OCI-LY7 (cell line): Measurements from ENCODE around the gene TEX2. TPM values are rescaled to one million over a fixed set of nuclear protein-coding genes. Genes with fewer than 3 reads are reported as not detected.
"Not testable (repeated sequence)": the region's sequence is repeated elsewhere in the genome, so short reads cannot be mapped to it uniquely, and the experiment has no call there.

Source experiments
- BruUV-seq: library from RNA; stranded (reverse); fragments of 400-500 nt; replicated peaks from 2 replicates; lab custom pipeline; 2021; lab: Mats Ljungman, UMichigan
- CTCF ChIA-PET: fragments of 300-600 bp; sonication (Branson Sonifier 250); formaldehyde crosslinking; loops from one replicate; lab custom pipeline; 2022; ENCODE audit warnings: antibody characterized with exemption; ENCODE audit not compliant: unreplicated experiment; lab: Charles Lee
- POLR2A ChIA-PET: fragments of 300-600 bp; sonication (Branson Sonifier 250); formaldehyde crosslinking; loops from one replicate; lab custom pipeline; 2022; ENCODE audit warnings: antibody characterized with exemption; lab: Charles Lee
- DNase-seq: peaks from one replicate; pipeline ENCODE4 v3.0.0-alpha.2; 2015; ENCODE audit warnings: low spot score
- H2AFZ ChIP-seq: fragments of 200-600 bp; sonication (generic), shearing (Covaris generic); 2 replicates; pipeline ENCODE4 v1.6.1; 2014; ENCODE audit warnings: mild to moderate bottlenecking, antibody characterized with exemption, low read length, moderate library complexity
- H3K27ac ChIP-seq: fragments of 200-600 bp; sonication (generic); 2 replicates; pipeline ENCODE4 v1.5.1; 2014; ENCODE audit warnings: mixed run types, low read depth, mild to moderate bottlenecking, moderate library complexity, low read length, inconsistent platforms; ENCODE audit not compliant: poor library complexity, severe bottlenecking
- H3K36me3 ChIP-seq: fragments of 200-600 bp; sonication (generic); 2 replicates; pipeline ENCODE4 v1.6.1; 2014; ENCODE audit warnings: mild to moderate bottlenecking, antibody characterized with exemption, low read length, moderate library complexity, mixed read lengths; ENCODE audit not compliant: insufficient read depth
- H3K4me1 ChIP-seq: fragments of 200-600 bp; sonication (generic); 2 replicates; pipeline ENCODE4 v1.5.1; 2014; ENCODE audit warnings: mild to moderate bottlenecking, low read length; ENCODE audit not compliant: insufficient read depth, poor library complexity, severe bottlenecking
- H3K4me2 ChIP-seq: fragments of 200-600 bp; sonication (generic); 2 replicates; pipeline ENCODE4 v1.6.1; 2014; ENCODE audit warnings: mild to moderate bottlenecking, low read length
- H3K4me3 ChIP-seq: fragments of 200-600 bp; sonication (generic); 2 replicates; pipeline ENCODE4 v1.5.1; 2014; ENCODE audit warnings: mild to moderate bottlenecking, low read depth, low read length; ENCODE audit not compliant: poor library complexity, severe bottlenecking
- H3K79me2 ChIP-seq: fragments of 200-600 bp; sonication (generic); 2 replicates; pipeline ENCODE4 v1.6.1; 2016; ENCODE audit warnings: low read depth, mild to moderate bottlenecking, low read length, moderate library complexity, mixed read lengths; ENCODE audit not compliant: insufficient read depth
- H3K9me2 ChIP-seq: fragments of 200-600 bp; sonication (generic); 2 replicates; pipeline ENCODE4 v1.6.1; 2016; ENCODE audit warnings: mild to moderate bottlenecking, low read length, mixed read lengths; ENCODE audit not compliant: insufficient read depth
- H3K9me3 ChIP-seq: fragments of 200-600 bp; sonication (generic); 2 replicates; pipeline ENCODE4 v1.6.1; 2014; ENCODE audit warnings: mild to moderate bottlenecking, mixed run types, low read length, mixed read lengths
- H4K20me1 ChIP-seq: fragments of 200-600 bp; sonication (generic); 2 replicates; pipeline ENCODE4 v1.6.1; 2014; ENCODE audit warnings: mild to moderate bottlenecking, antibody characterized with exemption, low read length, moderate library complexity, mixed read lengths; ENCODE audit not compliant: insufficient read depth
- CTCF ChIP-seq: fragments of 200-600 bp; sonication (generic); conservative IDR thresholded peaks from 2 replicates; pipeline ENCODE4 v1.5.1; 2014; ENCODE audit warnings: mild to moderate bottlenecking, antibody characterized with exemption, low read length, moderate library complexity, mixed read lengths
- EZH2phosphoT487 ChIP-seq: fragments of 200-600 bp; sonication (generic); IDR thresholded peaks from 2 replicates; pipeline ENCODE4 v1.6.1; 2018; ENCODE audit warnings: low read depth, borderline replicate concordance, mild to moderate bottlenecking, mixed run types, antibody characterized with exemption, low read length, moderate library complexity, mixed read lengths
- intact Hi-C: fragments of 100-400 bp; cut with micrococcal nuclease; formaldehyde crosslinking; loops from one replicate; pipeline ENCODE4 v1.10.0; 2022; ENCODE audit not compliant: unreplicated experiment
- total RNA-seq, 2 experiments: library from RNA; depleted of rRNA in 1 of 2; stranded (reverse); fragments of >200 nt in 1 of 2; shearing (Covaris generic) in 1 of 2; gene quantifications; 2 replicates each; pipeline ENCODE4 v1.2.3, GENCODE V29; 2014 to 2022

The TEX2 gene
- total RNA-seq, 2 experiments from 2014 or later, result 7.4 to 12.4 TPM

- BruUV-seq, result no TSS peak
- CTCF ChIA-PET, result no interaction called here
- no peaks in the 10 kb centered on the region for H3K79me2 ChIP-seq
- no peaks in the 10 kb centered on the region for H4K20me1 ChIP-seq
- no peaks in the 10 kb centered on the region for H3K9me3 ChIP-seq
- no peaks in the 10 kb centered on the region for H3K36me3 ChIP-seq
- no peaks in the 10 kb centered on the region for H3K4me1 ChIP-seq
- no peak overlapping the region for H3K27ac ChIP-seq
- DNase-seq, result no peak
- no peaks in the 10 kb centered on the region for H3K9me2 ChIP-seq
- H3K4me2 ChIP-seq, result no peak overlapping the region
- POLR2A ChIA-PET, result no interaction called here
- TF ChIP-seq EZH2phosphoT487 (no peak), CTCF (no peak)
- intact Hi-C loops, result no loop called here
- H2AFZ ChIP-seq, result no peak overlapping the region
- H3K4me3 ChIP-seq, result no peak overlapping the region
These were observed 22.8 kb downstream of the TEX2 start for GRCh38 chr17:64240261-64240740.

GRCh38 chr17:64238449-64238848 is 24.6 kb downstream of the TEX2 start:
- H3K4me3 ChIP-seq, H4K20me1 ChIP-seq, H3K36me3 ChIP-seq, DNase-seq, H3K4me1 ChIP-seq, BruUV-seq, H3K9me2 ChIP-seq, H2AFZ ChIP-seq, H3K79me2 ChIP-seq, H3K4me2 ChIP-seq, CTCF ChIA-PET, H3K27ac ChIP-seq, intact Hi-C loops, H3K9me3 ChIP-seq: not testable (repeated sequence)
- POLR2A ChIA-PET, result interaction anchor here (1.0 kb wide), 1 partner anchor 89 kb away, joined by 4 read pairs; no protein-coding TSS in a partner anchor

- Histone ChIP-seq H3K9me3 (no peaks in the 10 kb centered on the region), H3K9me2 (no peaks in the 10 kb centered on the region), H3K4me1 (peaks cover 3% of the 10 kb centered on the region), H3K4me3 (no peak overlapping the region), H3K27ac (no peak overlapping the region), H3K36me3 (no peaks in the 10 kb centered on the region), H3K4me2 (no peak overlapping the region), H3K79me2 (no peaks in the 10 kb centered on the region), H2AFZ (no peak overlapping the region), H4K20me1 (no peaks in the 10 kb centered on the region)
- ChIA-PET POLR2A (interaction anchor here (0.5 to 1.7 kb wide), 4 partner anchors 11 to 500 kb away, joined by 3 to 5 read pairs (median 4); no protein-coding TSS in a partner anchor), CTCF (no interaction called here)
- TF ChIP-seq EZH2phosphoT487, result no peak
- peak; percentile 57 for TF ChIP-seq CTCF
- DNase-seq, result no peak
- no TSS peak for BruUV-seq
- intact Hi-C loops, result no loop called here
These were observed 26.1 kb downstream of the TEX2 start for GRCh38 chr17:64236827-64237403.
